Endothelial cell (in vitro differentiated cells): ENCODE results near the gene IQSEC1. TPM values are rescaled to one million over a fixed set of nuclear protein-coding genes. Genes with fewer than 3 reads are reported as not detected.

Experiments used
- DNase-seq: peaks from one replicate; pipeline ENCODE4 v3.0.0; 2021; ENCODE audit warnings: low spot score
- H3K27ac Mint-ChIP-seq: one replicate; pipeline ENCODE4 v1.8.0; 2021; ENCODE audit warnings: mixed read lengths, inconsistent platforms; ENCODE audit not compliant: unreplicated experiment
- H3K27me3 Mint-ChIP-seq: one replicate; pipeline ENCODE4 v1.8.0; 2021; ENCODE audit warnings: mild to moderate bottlenecking, moderate library complexity, mixed read lengths, inconsistent platforms; ENCODE audit not compliant: unreplicated experiment
- H3K36me3 Mint-ChIP-seq: one replicate; pipeline ENCODE4 v1.8.0; 2021; ENCODE audit warnings: mild to moderate bottlenecking, low read depth, mixed read lengths, inconsistent platforms; ENCODE audit not compliant: unreplicated experiment
- H3K4me1 Mint-ChIP-seq: one replicate; pipeline ENCODE4 v1.8.0; 2021; ENCODE audit warnings: mild to moderate bottlenecking, mixed read lengths, inconsistent platforms; ENCODE audit not compliant: unreplicated experiment
- H3K4me3 Mint-ChIP-seq: one replicate; pipeline ENCODE4 v1.8.0; 2021; ENCODE audit warnings: mild to moderate bottlenecking, mixed read lengths, inconsistent platforms; ENCODE audit not compliant: unreplicated experiment
- H3K9me3 Mint-ChIP-seq: one replicate; pipeline ENCODE4 v1.8.0; 2021; ENCODE audit warnings: mixed read lengths, inconsistent platforms; ENCODE audit not compliant: unreplicated experiment
- total RNA-seq: library from RNA; stranded (reverse); fragmentation: NEBNext Ultra II Directional; extraction: Animal tissue kit (Norgen Biotek cat#: 25700); gene quantifications from one replicate; pipeline ENCODE4 v1.2.1, GENCODE V29; 2021; ENCODE audit not compliant: unreplicated experiment
- TF ChIP-seq, protein P1 (sequence below): fragments of 200-600 bp; sonication (generic); IDR thresholded peaks from one replicate; pipeline ENCODE4 v1.5.0; 2021; ENCODE audit warnings: antibody characterized with exemption; ENCODE audit not compliant: unreplicated experiment

IQSEC1 gene
- total RNA-seq, 1 donor from 2014 or later, result 75.3 TPM

DNA sequence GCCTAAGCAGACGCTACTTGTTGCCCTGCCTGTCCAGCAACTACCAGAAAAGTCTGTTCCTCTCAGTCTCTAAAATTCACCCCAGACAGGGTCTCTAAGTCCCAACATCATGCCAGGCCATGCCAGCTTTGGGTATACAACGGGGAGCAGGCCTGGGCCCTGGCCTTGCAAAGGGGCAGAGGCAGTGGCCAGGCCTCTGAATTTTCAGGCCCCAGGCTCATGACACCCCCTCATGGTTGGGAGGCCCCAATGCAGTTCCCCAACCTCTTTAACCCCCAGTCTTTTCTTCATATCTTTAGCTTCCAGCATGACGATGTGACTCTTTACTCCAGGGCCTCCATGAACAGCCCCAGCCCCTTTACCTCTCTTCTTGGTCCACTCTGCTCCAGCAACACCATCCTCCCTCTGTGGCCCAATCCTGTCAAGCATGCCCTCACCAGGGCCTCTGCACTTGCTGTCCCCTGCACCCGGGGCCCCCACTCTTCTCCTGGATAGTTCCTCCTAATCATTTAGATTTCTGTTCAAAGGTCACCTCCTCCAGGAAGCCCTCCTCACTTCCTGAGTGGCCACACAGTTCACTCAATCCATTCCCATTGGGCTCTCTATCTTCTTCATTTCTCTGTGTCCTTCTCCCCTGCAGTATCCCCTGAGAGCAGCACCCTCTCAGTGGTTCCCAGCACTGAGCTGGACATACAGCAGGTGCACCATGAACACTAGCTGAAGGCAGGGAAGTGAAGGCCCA, 4.8 kb downstream of the IQSEC1 start:
- H3K36me3 Mint-ChIP-seq, result peaks cover 12% of the 10 kb centered on the region
- H3K4me3 Mint-ChIP-seq, result no peak overlapping the region
- no peak overlapping the region for H3K27ac Mint-ChIP-seq
- DNase-seq, result no peak
- H3K4me1 Mint-ChIP-seq, result peaks cover 25% of the 10 kb centered on the region
- TF ChIP-seq, protein P1, sequence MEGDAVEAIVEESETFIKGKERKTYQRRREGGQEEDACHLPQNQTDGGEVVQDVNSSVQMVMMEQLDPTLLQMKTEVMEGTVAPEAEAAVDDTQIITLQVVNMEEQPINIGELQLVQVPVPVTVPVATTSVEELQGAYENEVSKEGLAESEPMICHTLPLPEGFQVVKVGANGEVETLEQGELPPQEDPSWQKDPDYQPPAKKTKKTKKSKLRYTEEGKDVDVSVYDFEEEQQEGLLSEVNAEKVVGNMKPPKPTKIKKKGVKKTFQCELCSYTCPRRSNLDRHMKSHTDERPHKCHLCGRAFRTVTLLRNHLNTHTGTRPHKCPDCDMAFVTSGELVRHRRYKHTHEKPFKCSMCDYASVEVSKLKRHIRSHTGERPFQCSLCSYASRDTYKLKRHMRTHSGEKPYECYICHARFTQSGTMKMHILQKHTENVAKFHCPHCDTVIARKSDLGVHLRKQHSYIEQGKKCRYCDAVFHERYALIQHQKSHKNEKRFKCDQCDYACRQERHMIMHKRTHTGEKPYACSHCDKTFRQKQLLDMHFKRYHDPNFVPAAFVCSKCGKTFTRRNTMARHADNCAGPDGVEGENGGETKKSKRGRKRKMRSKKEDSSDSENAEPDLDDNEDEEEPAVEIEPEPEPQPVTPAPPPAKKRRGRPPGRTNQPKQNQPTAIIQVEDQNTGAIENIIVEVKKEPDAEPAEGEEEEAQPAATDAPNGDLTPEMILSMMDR, result no peak
- H3K27me3 Mint-ChIP-seq, result peaks cover 12% of the 10 kb centered on the region
- H3K9me3 Mint-ChIP-seq, result no peaks in the 10 kb centered on the region

DNA sequence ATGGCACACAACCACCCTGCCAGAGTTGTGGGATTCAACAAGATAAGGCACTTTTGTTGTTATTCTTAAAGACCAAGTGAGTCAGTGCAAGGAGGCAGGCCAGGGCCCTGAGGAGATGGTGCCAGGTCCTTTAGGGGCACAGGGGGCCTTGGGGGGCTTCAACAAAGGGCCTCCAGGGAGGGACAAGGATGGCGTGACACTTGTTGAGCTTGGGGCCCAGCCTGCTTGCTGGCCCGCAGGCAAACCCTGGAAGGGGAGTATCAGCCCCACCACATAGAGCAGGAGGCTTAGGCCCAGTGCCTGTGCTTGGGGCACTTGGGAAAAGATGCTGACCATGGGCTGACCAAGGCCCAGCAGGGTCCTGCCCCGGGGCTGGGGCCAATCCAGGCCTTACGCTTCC, 5.5 kb downstream of the IQSEC1 start:
- H3K27me3 Mint-ChIP-seq, result peaks cover 14% of the 10 kb centered on the region
- H3K4me3 Mint-ChIP-seq, result no peak overlapping the region
- no peak overlapping the region for H3K27ac Mint-ChIP-seq
- H3K9me3 Mint-ChIP-seq, result no peaks in the 10 kb centered on the region
- no peak for DNase-seq
- peaks cover 25% of the 10 kb centered on the region for H3K4me1 Mint-ChIP-seq
- H3K36me3 Mint-ChIP-seq, result peaks cover 12% of the 10 kb centered on the region
- TF ChIP-seq, protein P1, result no peak

DNA sequence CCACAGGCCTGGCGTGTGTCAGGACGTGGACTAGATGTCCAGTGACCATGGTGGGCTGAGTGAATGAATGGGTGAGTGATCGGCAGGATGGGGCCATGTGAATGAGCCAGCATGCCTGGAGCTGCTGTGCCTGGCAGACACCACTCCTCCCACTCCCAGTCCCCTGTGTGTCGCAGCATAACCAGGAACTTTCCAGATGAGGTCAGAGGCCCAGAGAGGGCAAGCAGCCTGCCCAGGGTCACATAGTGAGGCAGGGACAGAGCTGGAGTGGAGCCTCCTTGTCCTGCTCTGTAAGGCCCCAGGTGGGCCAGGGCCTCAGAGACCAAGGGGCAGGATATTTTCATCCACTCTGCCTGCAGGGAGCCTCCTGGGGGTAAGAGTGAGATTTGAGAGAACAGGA, 6.4 kb downstream of the IQSEC1 start:
- no peaks in the 10 kb centered on the region for H3K9me3 Mint-ChIP-seq
- no peak overlapping the region for H3K27ac Mint-ChIP-seq
- H3K27me3 Mint-ChIP-seq, result peaks cover 18% of the 10 kb centered on the region
- H3K36me3 Mint-ChIP-seq, result peaks cover 12% of the 10 kb centered on the region
- H3K4me1 Mint-ChIP-seq, result peaks cover 25% of the 10 kb centered on the region
- DNase-seq, result no peak
- no peak overlapping the region for H3K4me3 Mint-ChIP-seq
- TF ChIP-seq, protein P1, result no peak

DNA sequence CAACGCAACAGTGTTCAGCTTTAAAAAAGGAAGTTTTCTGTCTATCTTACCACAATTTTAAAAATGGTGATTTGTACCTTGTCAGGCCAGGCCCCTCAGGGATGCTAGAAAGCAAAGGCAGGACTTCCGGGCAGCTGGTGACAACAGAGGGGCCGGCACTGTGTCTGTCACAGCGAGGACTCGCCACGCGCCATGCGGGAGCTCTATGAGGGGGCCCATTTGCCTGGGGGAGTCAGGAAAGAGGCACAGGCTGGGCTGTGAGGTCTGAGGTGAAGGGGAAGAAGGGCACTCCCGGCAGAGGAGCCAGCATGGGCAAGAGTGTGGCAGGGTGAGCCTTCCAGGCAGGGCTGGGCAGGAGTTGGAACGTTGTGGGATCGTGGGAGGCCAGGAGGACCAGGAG, 7.0 kb downstream of the IQSEC1 start:
- Mint-ChIP-seq H3K27ac (no peak overlapping the region), H3K4me3 (no peak overlapping the region), H3K27me3 (peaks cover 19% of the 10 kb centered on the region), H3K9me3 (no peaks in the 10 kb centered on the region), H3K4me1 (peaks cover 25% of the 10 kb centered on the region), H3K36me3 (peaks cover 12% of the 10 kb centered on the region)
- no peak for DNase-seq
- TF ChIP-seq, protein P1, result no peak

DNA sequence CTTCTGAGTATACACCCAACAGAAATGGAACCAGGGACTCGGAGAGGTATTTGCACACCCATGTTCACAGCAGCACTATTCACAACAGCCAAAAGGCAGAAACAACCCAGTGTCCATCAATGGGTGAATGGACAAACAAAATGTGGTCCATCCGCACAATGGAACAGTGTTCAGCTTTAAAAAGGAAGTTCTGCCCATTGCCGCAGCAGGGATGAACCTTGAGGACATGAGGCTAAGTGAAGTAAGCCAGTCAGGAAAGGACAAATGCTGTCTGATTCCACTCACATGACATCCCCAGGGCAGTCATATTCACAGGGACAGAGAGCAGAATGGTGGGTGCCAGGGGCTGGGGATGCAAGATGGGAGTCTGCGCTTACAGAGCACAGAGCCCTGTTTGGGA, 7.5 kb downstream of the IQSEC1 start:
- H3K27me3 Mint-ChIP-seq, result peaks cover 22% of the 10 kb centered on the region
- peak overlapping the region; percentile 54 for H3K4me3 Mint-ChIP-seq
- H3K9me3 Mint-ChIP-seq, result no peaks in the 10 kb centered on the region
- H3K4me1 Mint-ChIP-seq, result peaks cover 24% of the 10 kb centered on the region
- TF ChIP-seq, protein P1, result no peak
- no peak for DNase-seq
- H3K36me3 Mint-ChIP-seq, result peaks cover 12% of the 10 kb centered on the region
- no peak overlapping the region for H3K27ac Mint-ChIP-seq
